ENCODE measurements around the gene ACTL6B.

- TF ChIP-seq, protein P1, sequence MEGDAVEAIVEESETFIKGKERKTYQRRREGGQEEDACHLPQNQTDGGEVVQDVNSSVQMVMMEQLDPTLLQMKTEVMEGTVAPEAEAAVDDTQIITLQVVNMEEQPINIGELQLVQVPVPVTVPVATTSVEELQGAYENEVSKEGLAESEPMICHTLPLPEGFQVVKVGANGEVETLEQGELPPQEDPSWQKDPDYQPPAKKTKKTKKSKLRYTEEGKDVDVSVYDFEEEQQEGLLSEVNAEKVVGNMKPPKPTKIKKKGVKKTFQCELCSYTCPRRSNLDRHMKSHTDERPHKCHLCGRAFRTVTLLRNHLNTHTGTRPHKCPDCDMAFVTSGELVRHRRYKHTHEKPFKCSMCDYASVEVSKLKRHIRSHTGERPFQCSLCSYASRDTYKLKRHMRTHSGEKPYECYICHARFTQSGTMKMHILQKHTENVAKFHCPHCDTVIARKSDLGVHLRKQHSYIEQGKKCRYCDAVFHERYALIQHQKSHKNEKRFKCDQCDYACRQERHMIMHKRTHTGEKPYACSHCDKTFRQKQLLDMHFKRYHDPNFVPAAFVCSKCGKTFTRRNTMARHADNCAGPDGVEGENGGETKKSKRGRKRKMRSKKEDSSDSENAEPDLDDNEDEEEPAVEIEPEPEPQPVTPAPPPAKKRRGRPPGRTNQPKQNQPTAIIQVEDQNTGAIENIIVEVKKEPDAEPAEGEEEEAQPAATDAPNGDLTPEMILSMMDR (IDR thresholded peaks at IDR 0.05), result no peak
- no peak for TF ChIP-seq POLR2A (IDR thresholded peaks at IDR 0.05)
These were observed 19.5 kb upstream of the ACTL6B start for GRCh38 chr7:100675581-100676350.
